Psoas muscle (tissue), 8 donors: ENCODE results near the gene MAP3K7CL. TPM values are rescaled to one million over a fixed set of nuclear protein-coding genes. Genes with fewer than 3 reads are reported as not detected.
A peak's percentile ranks its signal among the peaks of the same experiment; 100 is the strongest.

Source experiments
- ATAC-seq, 4 donors: fragments of 200-7000 bp; cut with Tn5 transposase; one replicate each; pipeline ENCODE4 v1.9.1; 2020; ENCODE audit warnings: moderate library complexity in 3 of 4, mild to moderate bottlenecking in 2 of 4
- DNase-seq, 2 donors: peaks; one replicate each; pipeline ENCODE4 v3.0.0-alpha.2; 2020
- H3K27ac ChIP-seq: fragments of 200-600 bp; one replicate; pipeline ENCODE4 v1.8.0; 2022
- H3K27me3 ChIP-seq, 3 donors: fragments of 200-600 bp in 1 of 3; one replicate each; pipeline versions ENCODE4 v1.6.1 to v1.8.0; 2013 to 2022; ENCODE audit warnings: low read length in 2 of 3, mild to moderate bottlenecking in 2 of 3, moderate library complexity in 1 of 3; ENCODE audit not compliant: insufficient read depth in 3 of 3
- H3K36me3 ChIP-seq, 2 donors: fragments of 200-600 bp in 1 of 2; one replicate each; pipeline versions ENCODE4 v1.6.1 to v1.8.0; 2013 to 2022; ENCODE audit warnings: low read depth in 1 of 2, mild to moderate bottlenecking in 1 of 2, moderate library complexity in 1 of 2; ENCODE audit not compliant: insufficient read depth in 1 of 2
- H3K4me1 ChIP-seq: fragments of 200-600 bp; one replicate; pipeline ENCODE4 v1.8.0; 2022
- H3K4me3 ChIP-seq: fragments of 200-600 bp; one replicate; pipeline ENCODE4 v1.8.0; 2022; ENCODE audit warnings: mild to moderate bottlenecking
- H3K9me3 ChIP-seq: fragments of 200-600 bp; one replicate; pipeline ENCODE4 v1.8.0; 2022
- CTCF ChIP-seq: fragments of 200-600 bp; IDR thresholded peaks from one replicate; pipeline ENCODE4 v1.8.0; 2022; ENCODE audit warnings: antibody characterized with exemption
- WGBS, 3 donors: extraction: QIAGEN DNeasy Blood & Tissue Kit; methylation state at CpG; one replicate each; pipeline versions ENCODE4 v1.1.6 to v1.1.7; 2013; 5-methylcytosine and 5-hydroxymethylcytosine counted together
- intact Hi-C, 2 donors: fragments of 100-400 bp; cut with DNase I; formaldehyde crosslinking; loops; one replicate each; pipeline versions ENCODE4 v1.11.0 to v1.14.2; 2022
- polyA plus RNA-seq, 3 donors: library from polyadenylated mRNA; stranded (reverse); fragments of 200-250 nt; gene quantifications; one replicate each; pipeline ENCODE4 v1.2.3, GENCODE V29; 2013
- total RNA-seq, 4 donors: library from RNA; stranded (reverse); fragmentation: NEBNext Ultra II Directional in 2 of 4; extraction: Animal tissue kit (Norgen Biotek cat#: 25700) in 2 of 4; gene quantifications; one replicate each; pipeline versions ENCODE4 v1.2.1 to v1.2.4, GENCODE V29; 2021 to 2023
- donor health status: healthy with polysubstance abuse.
- donor health status: DM: no; HTN: no; CAD: no; lungs with moderate emphysema.
- donor health status: Bipolar disorder and iron deficiency.
- donor health status: healthy.
- donor health status: DM: yes; HTN: yes; CAD: no.
- donor health status: DM: no; HTN: no; CAD: no.
- donor health status: DM: no; HTN: no; CAD: no.
- donor health status: DM: yes; HTN: yes; CAD: no.

Gene MAP3K7CL
- total and polyA plus RNA-seq, 7 donors: 3.3 to 107 (median 15.5) TPM

DNA sequence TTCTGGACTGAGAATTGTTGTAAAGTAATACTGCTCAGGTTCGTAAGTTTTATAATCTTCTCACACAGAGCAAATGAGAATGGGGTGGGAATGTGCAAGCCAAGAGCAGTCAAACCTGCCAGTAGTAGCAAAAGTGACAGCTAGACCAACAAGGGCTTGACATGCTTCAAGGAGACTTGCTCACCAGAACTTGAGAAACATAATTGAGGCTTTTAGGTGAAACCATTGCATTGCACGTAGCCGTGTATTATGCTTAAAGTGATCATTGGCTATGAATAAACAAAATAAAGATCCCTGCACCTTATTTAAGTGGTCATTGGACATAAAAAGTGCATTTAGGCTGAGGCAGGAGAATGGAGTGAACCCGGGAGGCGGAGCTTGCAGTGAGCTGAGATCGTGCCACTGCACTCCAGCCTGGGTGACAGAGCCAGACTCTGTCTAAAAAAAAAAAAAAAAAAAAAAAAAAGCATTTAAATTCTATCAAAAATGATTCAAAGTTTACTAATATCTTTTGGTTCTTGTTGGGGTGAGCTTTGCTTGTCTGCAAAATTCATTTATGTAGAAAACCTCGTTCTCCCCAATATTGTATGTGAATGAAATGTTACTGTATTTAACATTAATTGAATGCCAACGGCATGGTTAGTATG lies 45.2 kb upstream of the MAP3K7CL start:
- no peaks in the 10 kb centered on the region for H3K36me3 ChIP-seq
- H3K27me3 ChIP-seq: no peaks in the 10 kb centered on the region
- H3K9me3 ChIP-seq: no peaks in the 10 kb centered on the region
- no peak for TF ChIP-seq CTCF
- no peak overlapping the region for H3K4me3 ChIP-seq
- peaks cover 3% of the 10 kb centered on the region for H3K4me1 ChIP-seq
- ATAC-seq (no peak), DNase-seq (no peak)
- intact Hi-C loops: loop anchor here in 1 of 2 donors (10.0 kb wide), 1 partner anchor 760 kb away; no protein-coding TSS in a partner anchor
- no peak overlapping the region for H3K27ac ChIP-seq
- WGBS, 3 donors: 81 to 85% (median 82%) methylated on average over 8 of the region's 8 CpGs

DNA sequence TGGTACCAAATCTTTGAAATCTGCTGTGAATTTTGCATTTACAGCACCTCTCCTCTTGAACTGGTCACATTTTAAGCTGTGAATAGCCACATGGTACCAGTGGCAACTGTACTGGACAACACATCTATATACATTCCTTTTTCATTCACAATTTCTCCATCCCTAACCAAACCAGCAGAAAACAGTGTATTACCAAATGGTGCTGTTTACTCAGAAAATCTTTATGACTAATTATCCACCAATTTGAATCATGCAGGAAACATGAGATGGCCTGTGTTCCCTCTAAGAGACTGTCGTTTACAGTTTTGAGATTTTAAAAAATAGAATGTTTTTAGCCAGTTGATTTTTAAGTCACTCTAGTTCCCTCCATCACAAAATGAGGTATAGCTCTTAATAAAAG lies 39.4 kb upstream of the MAP3K7CL start:
- no peak overlapping the region for H3K27ac ChIP-seq
- intact Hi-C loops: loop anchor here (5.0 to 10.0 kb wide), 3 partner anchors 66 to 281 kb away; partner anchors contain the start of gene BACH1 (in 1 of the 2)
- no peaks in the 10 kb centered on the region for H3K36me3 ChIP-seq
- H3K9me3 ChIP-seq: no peaks in the 10 kb centered on the region
- peaks cover 14% of the 10 kb centered on the region for H3K4me1 ChIP-seq
- DNase-seq (no peak), ATAC-seq (no peak)
- no peaks in the 10 kb centered on the region for H3K27me3 ChIP-seq
- H3K4me3 ChIP-seq: no peak overlapping the region
- WGBS, 3 donors: 19 to 47% (median 24%) methylated on average over 1 of the region's 1 CpG
- TF ChIP-seq CTCF: no peak

DNA sequence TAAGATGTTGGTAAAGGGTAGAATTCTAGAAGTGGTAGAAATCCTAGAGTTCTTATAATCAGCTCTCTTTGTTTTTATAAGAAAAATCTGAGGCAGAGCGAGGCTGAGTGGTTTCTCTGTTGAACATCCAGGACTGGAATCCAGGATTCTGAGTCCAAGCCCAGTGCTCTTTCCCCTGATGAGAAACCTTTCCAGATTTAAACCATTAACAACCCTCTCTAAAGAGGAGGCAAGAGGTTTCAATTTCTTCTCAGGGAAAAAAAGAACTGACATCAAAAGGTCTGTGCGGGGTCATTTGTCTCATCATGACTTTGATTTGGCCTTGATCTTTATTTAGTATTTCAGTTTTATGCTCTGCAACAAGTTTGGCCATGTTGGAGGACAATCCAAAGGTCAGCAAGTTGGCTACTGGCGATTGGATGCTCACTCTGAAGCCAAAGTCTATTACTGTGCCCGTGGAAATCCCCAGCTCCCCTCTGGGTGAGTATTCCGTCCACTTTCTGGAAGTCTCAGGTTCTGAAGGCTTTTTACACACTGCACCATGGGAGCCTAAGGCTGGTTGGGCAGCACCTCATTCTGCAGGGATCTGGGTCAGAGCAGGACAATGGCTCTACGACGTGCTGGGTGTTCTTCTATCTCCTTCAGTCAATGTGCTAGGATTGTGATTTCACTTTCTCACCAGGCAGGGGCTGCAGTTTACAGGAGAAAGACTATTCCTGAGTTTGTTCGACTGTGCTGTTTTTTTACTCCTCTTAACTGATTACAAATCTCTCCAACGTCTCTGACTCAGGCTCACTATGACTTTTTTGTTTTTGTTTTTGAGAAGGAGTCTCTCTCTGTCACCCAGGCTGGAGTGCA lies 38.1 kb upstream of the MAP3K7CL start:
- H3K27me3 ChIP-seq: no peaks in the 10 kb centered on the region
- no peaks in the 10 kb centered on the region for H3K9me3 ChIP-seq
- H3K36me3 ChIP-seq: no peaks in the 10 kb centered on the region
- WGBS, 3 donors: 18 to 37% (median 24%) methylated on average over 9 of the region's 9 CpGs
- no peak overlapping the region for H3K4me3 ChIP-seq
- peak overlapping the region; percentile 76 for H3K27ac ChIP-seq
- intact Hi-C loops: loop anchor here (5.0 to 10.0 kb wide), 3 partner anchors 65 to 280 kb away; partner anchors contain the start of gene BACH1 (in 1 of the 2)
- H3K4me1 ChIP-seq: peaks cover 14% of the 10 kb centered on the region
- peak; percentile 63 to 90 (median 66) for ATAC-seq
- DNase-seq: no peak
- no peak for TF ChIP-seq CTCF

DNA sequence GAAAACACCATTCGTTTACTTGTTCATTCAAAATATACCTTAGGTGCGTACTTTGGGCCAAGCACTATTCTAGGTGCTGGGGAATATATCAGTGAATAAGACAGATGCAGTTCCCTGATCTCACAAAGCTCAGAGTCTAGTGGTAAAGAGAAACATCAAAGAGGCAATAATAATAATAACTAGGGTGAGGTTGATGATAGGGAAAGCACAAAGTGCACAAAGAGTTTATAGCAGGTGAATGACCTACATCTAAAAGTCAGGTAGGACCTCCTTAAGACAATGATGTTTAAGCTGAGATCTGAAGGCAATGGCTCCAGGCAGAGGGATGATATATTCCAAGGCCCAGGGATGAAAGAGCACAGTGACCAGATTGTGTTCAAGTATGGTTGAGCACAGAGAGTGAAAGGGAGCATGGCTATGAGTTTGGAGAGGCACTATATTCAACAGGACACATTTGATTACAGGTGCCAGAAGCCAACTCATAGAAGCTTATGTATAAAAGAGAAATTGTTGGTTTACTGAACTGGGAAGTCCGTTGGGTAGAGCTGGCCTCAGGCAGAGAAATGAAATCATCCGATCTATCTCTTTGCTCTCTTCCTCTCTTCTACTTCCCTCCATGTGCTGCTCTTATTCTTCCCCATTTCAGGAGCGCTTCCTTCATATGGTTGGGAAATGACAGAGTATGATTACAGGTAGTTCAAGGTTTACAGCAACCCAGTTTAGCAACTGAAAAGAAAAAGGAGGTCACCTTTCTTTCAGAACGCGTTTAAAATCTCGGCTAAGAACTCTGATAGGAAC lies 34.0 kb upstream of the MAP3K7CL start:
- Histone ChIP-seq H3K27ac (no peak overlapping the region), H3K4me3 (no peak overlapping the region), H3K4me1 (peaks cover 5% of the 10 kb centered on the region), H3K27me3 (no peaks in the 10 kb centered on the region), H3K9me3 (no peaks in the 10 kb centered on the region), H3K36me3 (no peaks in the 10 kb centered on the region)
- DNase-seq (no peak), ATAC-seq (no peak)
- intact Hi-C loops: loop anchor here in 1 of 2 donors (10.0 kb wide), 1 partner anchor 198 kb away; the partner anchor contains the start of gene BACH1
- TF ChIP-seq CTCF: no peak
- WGBS, 3 donors: 85 to 93% (median 90%) methylated on average over 8 of the region's 8 CpGs
